NCI-H2227 treated with DMSO at 0.1 percent for 48 hours (cell line): ENCODE results near the gene BNC1.
A peak's percentile ranks its signal among the peaks of the same experiment; 100 is the strongest.
"Not testable (repeated sequence)": the region's sequence is repeated elsewhere in the genome, so short reads cannot be mapped to it uniquely, and the experiment has no call there.

Experiments
- DNase-seq: peaks from one replicate; lab custom pipeline; 2025; lab: John Stamatoyannopoulos, UW

Gene BNC1

GRCh38 chr15:83248151-83249029 lies 36.1 kb downstream of the BNC1 start:
- DNase-seq, result peak; percentile 49

- DNase-seq, result no peak
These were observed 40.8 kb downstream of the BNC1 start for GRCh38 chr15:83243634-83244033.

- DNase-seq, result no peak
These were observed 54.2 kb downstream of the BNC1 start for GRCh38 chr15:83230242-83230641.

- no peak for DNase-seq
These were observed 59.0 kb downstream of the BNC1 start for GRCh38 chr15:83225449-83225848.

- not testable (repeated sequence) for DNase-seq
These were observed 62.7 kb downstream of the BNC1 start for GRCh38 chr15:83221781-83222180.

- no peak for DNase-seq
These were observed 65.4 kb downstream of the BNC1 start for GRCh38 chr15:83219026-83219425.

- no peak for DNase-seq
These were observed 69.2 kb downstream of the BNC1 start for GRCh38 chr15:83215306-83215705.

- DNase-seq, result no peak
These were observed 73.8 kb downstream of the BNC1 start for GRCh38 chr15:83210619-83211018.

- no peak for DNase-seq
These were observed 75.1 kb downstream of the BNC1 start for GRCh38 chr15:83209333-83209732.

- DNase-seq, result no peak
These were observed 76.2 kb downstream of the BNC1 start for GRCh38 chr15:83208367-83208661.

GRCh38 chr15:83207660-83208366 lies 76.7 kb downstream of the BNC1 start, which contains the start of gene HDGFL3:
Gene HDGFL3 (minus strand): TSS chr15:83207823. CDS start chr15:83207414, 409 bp downstream.
- DNase-seq, result peak; percentile 57

GRCh38 chr15:83207009-83207659 lies 77.3 kb downstream of the BNC1 start:
- peak; percentile 40 for DNase-seq

- DNase-seq, result no peak
These were observed 77.9 kb downstream of the BNC1 start for GRCh38 chr15:83206526-83207008.
